GM12878 (cell line): Measurements from ENCODE around the gene GABRB3. TPM values are rescaled to one million over a fixed set of nuclear protein-coding genes. Genes with fewer than 3 reads are reported as not detected.

Experiments used
- ATAC-seq: fragments of 200-7000 bp; cut with Tn5 transposase; 3 replicates; pipeline ENCODE4 v1.9.1; 2020; ENCODE audit warnings: mild to moderate bottlenecking, moderate library complexity
- BruUV-seq: library from RNA; stranded (reverse); fragments of 400-500 nt; replicated peaks from 2 replicates; lab custom pipeline; 2021; lab: Mats Ljungman, UMichigan
- CTCF ChIA-PET: fragments of 300-600 bp; sonication (Branson Sonifier 250); formaldehyde crosslinking; extraction: SDS; loops from one replicate; lab custom pipeline; 2021; ENCODE audit warnings: inconsistent platforms; lab: Yijun Ruan, JAX
- POLR2A ChIA-PET: fragments of 350-600 bp; formaldehyde crosslinking; extraction: SDS; loops from one replicate; lab custom pipeline; 2021; ENCODE audit warnings: inconsistent platforms; lab: Charles Lee
- RAD21 ChIA-PET: fragments of 300-600 bp; sonication (Branson Sonifier 250); formaldehyde crosslinking; loops from one replicate; lab custom pipeline; 2023; ENCODE audit warnings: antibody characterized with exemption; ENCODE audit not compliant: unreplicated experiment; lab: Charles Lee
- SMC1A ChIA-PET: fragments of 300-600 bp; sonication (Branson Sonifier 250); formaldehyde crosslinking; loops from one replicate; lab custom pipeline; 2023; ENCODE audit not compliant: unreplicated experiment, uncharacterized antibody; lab: Charles Lee
- DNase-seq: peaks from one replicate; pipeline ENCODE4 v3.0.0-alpha.2; 2011; ENCODE audit warnings: low read depth, low spot score
- FAIRE-seq: peaks from 3 replicates; lab custom pipeline; 2011; peaks lifted over from hg19 to GRCh38; lab: Jason Lieb, UNC
- H2AFZ ChIP-seq: 2 replicates; pipeline ENCODE4 v1.6.0; 2011; ENCODE audit warnings: low read depth, low read length, control low read depth; ENCODE audit not compliant: control insufficient read depth
- H3K27ac ChIP-seq: 2 replicates; pipeline ENCODE4 v1.5.1; 2011; ENCODE audit warnings: control low read depth; ENCODE audit not compliant: control insufficient read depth, insufficient read depth
- H3K27me3 ChIP-seq, 2 experiments: replicated peaks in 1 of 2; 2 replicates each; pipeline versions ENCODE4 v1.6.0 to v1.6.1; 2011; ENCODE audit warnings: low read length in 1 of 2; ENCODE audit not compliant: control insufficient read depth in 2 of 2, insufficient read depth in 2 of 2
- H3K36me3 ChIP-seq, 2 experiments: 2 replicates each; pipeline ENCODE4 v1.5.1; 2011; ENCODE audit warnings: low read length in 1 of 2; ENCODE audit not compliant: control insufficient read depth in 2 of 2, insufficient read depth in 2 of 2
- H3K4me1 ChIP-seq: 2 replicates; pipeline ENCODE4 v1.6.1; 2011; ENCODE audit warnings: mild to moderate bottlenecking, low read length, moderate library complexity, mixed read lengths; ENCODE audit not compliant: control insufficient read depth, insufficient read depth
- H3K4me2 ChIP-seq: 2 replicates; pipeline ENCODE4 v1.6.0; 2011; ENCODE audit warnings: control low read depth; ENCODE audit not compliant: control insufficient read depth, insufficient read depth
- H3K4me3 ChIP-seq: fragments of 200-600 bp; sonication (generic); 2 replicates; pipeline ENCODE4 v1.5.1; 2016
- H3K79me2 ChIP-seq: 2 replicates; pipeline ENCODE4 v1.6.0; 2011; ENCODE audit warnings: low read length; ENCODE audit not compliant: control insufficient read depth, insufficient read depth
- H3K9ac ChIP-seq: 2 replicates; pipeline ENCODE4 v1.8.0; 2011; ENCODE audit warnings: low read length, control low read depth, mixed read lengths; ENCODE audit not compliant: control insufficient read depth, insufficient read depth
- H3K9me3 ChIP-seq: replicated peaks from 3 replicates; pipeline ENCODE4 v1.5.1; 2011; ENCODE audit warnings: mild to moderate bottlenecking, low read length; ENCODE audit not compliant: control insufficient read depth, insufficient read depth
- H4K20me1 ChIP-seq: 2 replicates; pipeline ENCODE4 v1.6.0; 2011; ENCODE audit not compliant: control insufficient read depth, insufficient read depth
- BRCA1 ChIP-seq: IDR thresholded peaks from 2 replicates; pipeline ENCODE4 v1.6.1; 2011; ENCODE audit warnings: low read depth, low read length, improper control_type of control experiment
- CHD4 ChIP-seq: fragments of 200-600 bp; sonication (generic); IDR thresholded peaks from 2 replicates; pipeline ENCODE4 v1.6.1; 2016; ENCODE audit warnings: mild to moderate bottlenecking
- CREB1 ChIP-seq: IDR thresholded peaks from 2 replicates; pipeline ENCODE4 v1.6.1; 2012; ENCODE audit warnings: low read depth, mild to moderate bottlenecking, inconsistent platforms
- CUX1 ChIP-seq: IDR thresholded peaks from 2 replicates; pipeline ENCODE4 v1.6.1; 2012; ENCODE audit warnings: improper control_type of control experiment, low read depth, low read length; ENCODE audit not compliant: insufficient replicate concordance
- EZH2 ChIP-seq: IDR thresholded peaks from 2 replicates; pipeline ENCODE4 v1.6.1; 2012; ENCODE audit warnings: low read depth, mild to moderate bottlenecking, control low read depth, inconsistent platforms, low read length, borderline replicate concordance; ENCODE audit not compliant: control insufficient read depth
- LARP7 ChIP-seq: fragments of 450-650 bp; IDR thresholded peaks from 2 replicates; pipeline ENCODE4 v1.6.1; 2017; ENCODE audit warnings: mild to moderate bottlenecking
- MEF2A ChIP-seq: IDR thresholded peaks from 2 replicates; pipeline ENCODE4 v1.6.1; 2011; ENCODE audit warnings: low read depth, mild to moderate bottlenecking, low read length, moderate library complexity; ENCODE audit not compliant: insufficient read depth
- MYB ChIP-seq: fragments of 150-350 bp; IDR thresholded peaks from 2 replicates; pipeline ENCODE4 v1.6.1; 2014; ENCODE audit warnings: mild to moderate bottlenecking, low read depth, low read length, borderline replicate concordance
- NBN ChIP-seq: fragments of 450-650 bp; IDR thresholded peaks from 2 replicates; pipeline ENCODE4 v1.6.1; 2016
- NR2C2 ChIP-seq: IDR thresholded peaks from 2 replicates; pipeline ENCODE4 v1.6.1; 2011; ENCODE audit warnings: borderline replicate concordance, low read depth; ENCODE audit not compliant: control insufficient read depth, insufficient read length
- PAX8 ChIP-seq: fragments of 450-650 bp; IDR thresholded peaks from 2 replicates; pipeline ENCODE4 v1.6.1; 2017; ENCODE audit warnings: mild to moderate bottlenecking, moderate library complexity
- SIN3A ChIP-seq: IDR thresholded peaks from 2 replicates; pipeline ENCODE4 v1.6.1; 2012; ENCODE audit warnings: low read depth, low read length, improper control_type of control experiment
- SKIL ChIP-seq: fragments of 450-650 bp; IDR thresholded peaks from 2 replicates; pipeline ENCODE4 v1.6.1; 2017; ENCODE audit warnings: mild to moderate bottlenecking, low read depth, inconsistent platforms; ENCODE audit not compliant: poor library complexity, severe bottlenecking
- WGBS: methylation state at CpG from one replicate; pipeline ENCODE4 v1.1.6; 2016; ENCODE audit warnings: low lambda C conversion rate; ENCODE audit not compliant: insufficient replicate concordance, insufficient coverage; ENCODE audit errors: missing lambda C conversion rate; 5-methylcytosine and 5-hydroxymethylcytosine counted together
- in situ Hi-C: fragments of 300-500 bp; cut with MboI; formaldehyde crosslinking; loops from 9 replicates; pipeline ENCODE4 v1.14.3; 2018; ENCODE audit warnings: mixed read lengths
- intact Hi-C: fragments of 100-400 bp; cut with micrococcal nuclease; formaldehyde crosslinking; loops from one replicate; pipeline ENCODE4 v1.14.2; 2022; ENCODE audit not compliant: unreplicated experiment
- polyA plus RNA-seq, 11 experiments: library from polyadenylated mRNA; depleted of rRNA in 4 of 11; unstranded in 6 of 11; stranded (reverse) in 5 of 11; fragments of >200 nt; fragmentation: Nextera tagmentation in 4 of 11; fragmentation: Illumina TruSeq in 1 of 11; extraction: Ambion mirVana in 4 of 11; extraction: Trizol in 1 of 11; gene quantifications; 1 replicate in 1 of 11; 2 replicates in 10 of 11; pipeline versions ENCODE4 v1.2.1 to v1.2.3, GENCODE V29; 2011 to 2016; ENCODE audit warnings: inconsistent platforms in 2 of 11, missing spikeins in 2 of 11, low read depth in 1 of 11
- total RNA-seq, 4 experiments: library from RNA; depleted of rRNA in 3 of 4; stranded (reverse); fragments of >200 nt in 3 of 4; fragmentation: Illumina TruSeq in 1 of 4; extraction: Trizol in 1 of 4; gene quantifications; 2 replicates each; pipeline versions ENCODE4 v1.2.1 to v1.2.3, GENCODE V29; 2013 to 2021
- TF ChIP-seq, protein P1 (sequence below): fragments of 450-650 bp; IDR thresholded peaks from 2 replicates; pipeline ENCODE4 v1.6.1; 2016; ENCODE audit warnings: mild to moderate bottlenecking, moderate library complexity, borderline replicate concordance

GABRB3 gene
- total and polyA plus RNA-seq, 10 of the 15 experiments (the other 5 are each of a cell fraction or from before 2014, with no cell fraction given) = 0.05 to 0.08 (median 0.05) TPM; not detected in 7

- Histone ChIP-seq H3K4me1 (no peaks in the 10 kb centered on the region), H4K20me1 (no peaks in the 10 kb centered on the region), H2AFZ (no peak overlapping the region), H3K4me2 (no peak overlapping the region), H3K27me3 (no peaks in the 10 kb centered on the region), H3K4me3 (no peak overlapping the region), H3K27ac (no peak overlapping the region), H3K36me3 (no peaks in the 10 kb centered on the region), H3K9me3 (no peaks in the 10 kb centered on the region; the same call in 2 of the 3 replicates), H3K9ac (no peak overlapping the region), H3K79me2 (no peaks in the 10 kb centered on the region)
- SMC1A ChIA-PET = no interaction called here
- BruUV-seq = no TSS peak
- RAD21 ChIA-PET = no interaction called here
- DNase-seq (no peak), FAIRE-seq (no peak), ATAC-seq (no peak)
- intact Hi-C loops = no loop called here
- in situ Hi-C loops = no loop called here
- POLR2A ChIA-PET = no interaction called here
- WGBS = 74% methylated on average over 5 of the region's 5 CpGs
- CTCF ChIA-PET = no interaction called here
- TF ChIP-seq, protein P1, sequence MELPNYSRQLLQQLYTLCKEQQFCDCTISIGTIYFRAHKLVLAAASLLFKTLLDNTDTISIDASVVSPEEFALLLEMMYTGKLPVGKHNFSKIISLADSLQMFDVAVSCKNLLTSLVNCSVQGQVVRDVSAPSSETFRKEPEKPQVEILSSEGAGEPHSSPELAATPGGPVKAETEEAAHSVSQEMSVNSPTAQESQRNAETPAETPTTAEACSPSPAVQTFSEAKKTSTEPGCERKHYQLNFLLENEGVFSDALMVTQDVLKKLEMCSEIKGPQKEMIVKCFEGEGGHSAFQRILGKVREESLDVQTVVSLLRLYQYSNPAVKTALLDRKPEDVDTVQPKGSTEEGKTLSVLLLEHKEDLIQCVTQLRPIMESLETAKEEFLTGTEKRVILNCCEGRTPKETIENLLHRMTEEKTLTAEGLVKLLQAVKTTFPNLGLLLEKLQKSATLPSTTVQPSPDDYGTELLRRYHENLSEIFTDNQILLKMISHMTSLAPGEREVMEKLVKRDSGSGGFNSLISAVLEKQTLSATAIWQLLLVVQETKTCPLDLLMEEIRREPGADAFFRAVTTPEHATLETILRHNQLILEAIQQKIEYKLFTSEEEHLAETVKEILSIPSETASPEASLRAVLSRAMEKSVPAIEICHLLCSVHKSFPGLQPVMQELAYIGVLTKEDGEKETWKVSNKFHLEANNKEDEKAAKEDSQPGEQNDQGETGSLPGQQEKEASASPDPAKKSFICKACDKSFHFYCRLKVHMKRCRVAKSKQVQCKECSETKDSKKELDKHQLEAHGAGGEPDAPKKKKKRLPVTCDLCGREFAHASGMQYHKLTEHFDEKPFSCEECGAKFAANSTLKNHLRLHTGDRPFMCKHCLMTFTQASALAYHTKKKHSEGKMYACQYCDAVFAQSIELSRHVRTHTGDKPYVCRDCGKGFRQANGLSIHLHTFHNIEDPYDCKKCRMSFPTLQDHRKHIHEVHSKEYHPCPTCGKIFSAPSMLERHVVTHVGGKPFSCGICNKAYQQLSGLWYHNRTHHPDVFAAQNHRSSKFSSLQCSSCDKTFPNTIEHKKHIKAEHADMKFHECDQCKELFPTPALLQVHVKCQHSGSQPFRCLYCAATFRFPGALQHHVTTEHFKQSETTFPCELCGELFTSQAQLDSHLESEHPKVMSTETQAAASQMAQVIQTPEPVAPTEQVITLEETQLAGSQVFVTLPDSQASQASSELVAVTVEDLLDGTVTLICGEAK = no peak
- no peak for TF ChIP-seq SIN3A
- TF ChIP-seq LARP7 = no peak
- TF ChIP-seq BRCA1 = no peak
- no peak for TF ChIP-seq MYB
- no peak for TF ChIP-seq PAX8
- TF ChIP-seq EZH2 = no peak
- TF ChIP-seq SKIL = no peak
- TF ChIP-seq MEF2A = no peak
- no peak for TF ChIP-seq CUX1
- no peak for TF ChIP-seq CHD4
- no peak for TF ChIP-seq NR2C2
- TF ChIP-seq CREB1 = no peak
- no peak for TF ChIP-seq NBN
Measured at GRCh38 chr15:26713498-26713897, 59.4 kb downstream of the GABRB3 start.
